HEK293T (cell line): ENCODE results near the gene MAK.

ENCODE experiments used
- ARNT ChIP-seq: fragments of 450-650 bp; IDR thresholded peaks from 2 replicates; pipeline ENCODE4 v1.6.1; 2017; ENCODE audit warnings: mild to moderate bottlenecking
- BHLHE40 ChIP-seq: fragments of 450-650 bp; IDR thresholded peaks from 2 replicates; pipeline ENCODE4 v1.6.1; 2016; ENCODE audit warnings: mild to moderate bottlenecking, moderate library complexity, borderline replicate concordance
- ELF4 ChIP-seq: fragments of 450-650 bp; IDR thresholded peaks from 2 replicates; pipeline ENCODE4 v1.6.1; 2017; ENCODE audit warnings: antibody characterized with exemption
- FOXM1 ChIP-seq: fragments of 450-650 bp; IDR thresholded peaks from 2 replicates; pipeline ENCODE4 v1.6.1; 2017; ENCODE audit warnings: mild to moderate bottlenecking, borderline replicate concordance
- HDGF ChIP-seq: fragments of 450-650 bp; IDR thresholded peaks from 2 replicates; pipeline ENCODE4 v1.6.1; 2017; ENCODE audit warnings: antibody characterized with exemption, borderline replicate concordance
- L3MBTL2 ChIP-seq: fragments of 450-650 bp; conservative IDR thresholded peaks from 2 replicates; pipeline ENCODE4 v1.6.1; 2016; ENCODE audit warnings: mild to moderate bottlenecking
- LEF1 ChIP-seq: fragments of 450-650 bp; IDR thresholded peaks from 2 replicates; pipeline ENCODE4 v1.6.1; 2017; ENCODE audit warnings: mild to moderate bottlenecking, borderline replicate concordance
- SP1 ChIP-seq: fragments of 450-650 bp; IDR thresholded peaks from 2 replicates; pipeline ENCODE4 v1.6.1; 2017
- SUZ12 ChIP-seq: fragments of 450-650 bp; IDR thresholded peaks from 2 replicates; pipeline ENCODE4 v1.6.1; 2016; ENCODE audit warnings: mild to moderate bottlenecking
- TARDBP ChIP-seq: fragments of 450-650 bp; IDR thresholded peaks from 2 replicates; pipeline ENCODE4 v1.6.1; 2016
- TF ChIP-seq, protein P1 (sequence below): fragments of 450-650 bp; IDR thresholded peaks from 2 replicates; pipeline ENCODE4 v1.6.1; 2016

DNA sequence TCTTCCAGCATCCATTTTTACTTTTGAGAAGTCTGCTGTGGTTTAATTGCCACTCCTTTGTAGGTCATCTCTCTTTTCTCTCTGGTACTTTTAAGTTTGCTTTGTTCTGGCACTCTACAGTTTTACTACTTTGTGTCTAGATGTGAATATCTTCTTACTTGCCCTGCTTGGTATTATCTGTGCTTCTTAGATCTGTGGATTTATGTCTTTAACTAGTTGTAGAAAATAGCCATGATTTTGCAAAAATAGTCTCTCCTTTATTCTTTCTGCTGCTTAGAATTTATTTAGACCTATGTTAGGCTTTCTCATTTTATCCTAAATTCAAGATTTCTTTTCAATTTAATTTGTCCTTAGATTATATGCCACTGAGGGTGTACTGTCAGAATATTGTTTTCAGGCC, 5.2 kb upstream of the MAK start:
- no peak for TF ChIP-seq FOXM1
- no peak for TF ChIP-seq HDGF
- TF ChIP-seq ELF4, result no peak
- TF ChIP-seq BHLHE40, result no peak
- TF ChIP-seq L3MBTL2, result no peak
- TF ChIP-seq ARNT, result no peak
- no peak for TF ChIP-seq TARDBP
- TF ChIP-seq SUZ12, result no peak
- TF ChIP-seq, protein P1, sequence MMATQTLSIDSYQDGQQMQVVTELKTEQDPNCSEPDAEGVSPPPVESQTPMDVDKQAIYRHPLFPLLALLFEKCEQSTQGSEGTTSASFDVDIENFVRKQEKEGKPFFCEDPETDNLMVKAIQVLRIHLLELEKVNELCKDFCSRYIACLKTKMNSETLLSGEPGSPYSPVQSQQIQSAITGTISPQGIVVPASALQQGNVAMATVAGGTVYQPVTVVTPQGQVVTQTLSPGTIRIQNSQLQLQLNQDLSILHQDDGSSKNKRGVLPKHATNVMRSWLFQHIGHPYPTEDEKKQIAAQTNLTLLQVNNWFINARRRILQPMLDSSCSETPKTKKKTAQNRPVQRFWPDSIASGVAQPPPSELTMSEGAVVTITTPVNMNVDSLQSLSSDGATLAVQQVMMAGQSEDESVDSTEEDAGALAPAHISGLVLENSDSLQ, result no peak
- TF ChIP-seq LEF1, result no peak
- no peak for TF ChIP-seq SP1
